ENCODE results near the gene ADGRE3. TPM values are rescaled to one million over a fixed set of nuclear protein-coding genes. Genes with fewer than 3 reads are reported as not detected.

ADGRE3 gene
- total RNA-seq, 1 donor from 2014 or later = not detected

- no peak overlapping the region for H3K4me2 ChIP-seq (ENCODE audit: low read length)
- H3K4me1 ChIP-seq (ENCODE audit: insufficient read depth, low read length) = no peaks in the 10 kb centered on the region
- DNase-seq (ENCODE audit: low read depth) (no peak), FAIRE-seq (no peak)
- no peaks in the 10 kb centered on the region for H3K4me1 Mint-ChIP-seq (ENCODE audit: low read depth, unreplicated experiment)
- H3K9me3 Mint-ChIP-seq (ENCODE audit: unreplicated experiment) = peaks cover 8% of the 10 kb centered on the region
- no peak overlapping the region for H3K4me3 Mint-ChIP-seq (ENCODE audit: unreplicated experiment)
- H3K9me3 ChIP-seq (ENCODE audit: insufficient read depth, low read depth, low read length) = no peaks in the 10 kb centered on the region
- no peaks in the 10 kb centered on the region for H3K79me2 ChIP-seq (ENCODE audit: insufficient read depth, low read length)
- H3K27ac Mint-ChIP-seq (ENCODE audit: unreplicated experiment) = no peak overlapping the region
- TF ChIP-seq, protein P1, sequence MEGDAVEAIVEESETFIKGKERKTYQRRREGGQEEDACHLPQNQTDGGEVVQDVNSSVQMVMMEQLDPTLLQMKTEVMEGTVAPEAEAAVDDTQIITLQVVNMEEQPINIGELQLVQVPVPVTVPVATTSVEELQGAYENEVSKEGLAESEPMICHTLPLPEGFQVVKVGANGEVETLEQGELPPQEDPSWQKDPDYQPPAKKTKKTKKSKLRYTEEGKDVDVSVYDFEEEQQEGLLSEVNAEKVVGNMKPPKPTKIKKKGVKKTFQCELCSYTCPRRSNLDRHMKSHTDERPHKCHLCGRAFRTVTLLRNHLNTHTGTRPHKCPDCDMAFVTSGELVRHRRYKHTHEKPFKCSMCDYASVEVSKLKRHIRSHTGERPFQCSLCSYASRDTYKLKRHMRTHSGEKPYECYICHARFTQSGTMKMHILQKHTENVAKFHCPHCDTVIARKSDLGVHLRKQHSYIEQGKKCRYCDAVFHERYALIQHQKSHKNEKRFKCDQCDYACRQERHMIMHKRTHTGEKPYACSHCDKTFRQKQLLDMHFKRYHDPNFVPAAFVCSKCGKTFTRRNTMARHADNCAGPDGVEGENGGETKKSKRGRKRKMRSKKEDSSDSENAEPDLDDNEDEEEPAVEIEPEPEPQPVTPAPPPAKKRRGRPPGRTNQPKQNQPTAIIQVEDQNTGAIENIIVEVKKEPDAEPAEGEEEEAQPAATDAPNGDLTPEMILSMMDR (IDR thresholded peaks at IDR 0.05; ENCODE audit: insufficient read depth, low read depth, low read length) = no peak
- TF ChIP-seq EZH2 (IDR thresholded peaks at IDR 0.05; ENCODE audit: insufficient read depth, low read length) = no peak
- H3K27me3 Mint-ChIP-seq (ENCODE audit: low read depth, unreplicated experiment) = peaks cover 4% of the 10 kb centered on the region
- H4K20me1 ChIP-seq (ENCODE audit: insufficient read depth, low read length) = no peaks in the 10 kb centered on the region
- H3K36me3 ChIP-seq (ENCODE audit: insufficient read depth, low read length) = no peaks in the 10 kb centered on the region
- H3K27ac ChIP-seq (ENCODE audit: low read depth, low read length) = no peak overlapping the region
- no peak overlapping the region for H3K4me3 ChIP-seq (ENCODE audit: insufficient read depth, low read depth, low read length)
- H3K36me3 Mint-ChIP-seq (ENCODE audit: low read depth, unreplicated experiment) = no peaks in the 10 kb centered on the region
- no peak overlapping the region for H2AFZ ChIP-seq (ENCODE audit: low read depth, low read length)
- H3K9ac ChIP-seq (ENCODE audit: low read length) = no peak overlapping the region
- H3K27me3 ChIP-seq (ENCODE audit: insufficient read depth, low read length) = no peaks in the 10 kb centered on the region
Measured at GRCh38 chr19:14611051-14611450, 63.6 kb downstream of the ADGRE3 start.

- Histone ChIP-seq H3K9me3 (ENCODE audit: insufficient read depth, low read depth, low read length) (no peaks in the 10 kb centered on the region), H3K27ac (ENCODE audit: low read depth, low read length) (no peak overlapping the region), H4K20me1 (ENCODE audit: insufficient read depth, low read length) (no peaks in the 10 kb centered on the region), H3K4me2 (ENCODE audit: low read length) (no peak overlapping the region), H3K36me3 (ENCODE audit: insufficient read depth, low read length) (no peaks in the 10 kb centered on the region), H3K4me3 (ENCODE audit: insufficient read depth, low read depth, low read length) (no peak overlapping the region), H3K79me2 (ENCODE audit: insufficient read depth, low read length) (no peaks in the 10 kb centered on the region), H3K4me1 (ENCODE audit: insufficient read depth, low read length) (no peaks in the 10 kb centered on the region), H3K27me3 (ENCODE audit: insufficient read depth, low read length) (no peaks in the 10 kb centered on the region), H3K9ac (ENCODE audit: low read length) (no peak overlapping the region), H2AFZ (ENCODE audit: low read depth, low read length) (no peak overlapping the region)
- no peaks in the 10 kb centered on the region for H3K36me3 Mint-ChIP-seq (ENCODE audit: low read depth, unreplicated experiment)
- H3K4me3 Mint-ChIP-seq (ENCODE audit: unreplicated experiment) = no peak overlapping the region
- DNase-seq (ENCODE audit: low read depth) (no peak), FAIRE-seq (no peak)
- no peaks in the 10 kb centered on the region for H3K4me1 Mint-ChIP-seq (ENCODE audit: low read depth, unreplicated experiment)
- peaks cover 4% of the 10 kb centered on the region for H3K27me3 Mint-ChIP-seq (ENCODE audit: low read depth, unreplicated experiment)
- TF ChIP-seq, protein P1 (IDR thresholded peaks at IDR 0.05; ENCODE audit: insufficient read depth, low read depth, low read length) = no peak
- no peak for TF ChIP-seq EZH2 (IDR thresholded peaks at IDR 0.05; ENCODE audit: insufficient read depth, low read length)
- peaks cover 10% of the 10 kb centered on the region for H3K9me3 Mint-ChIP-seq (ENCODE audit: unreplicated experiment)
- no peak overlapping the region for H3K27ac Mint-ChIP-seq (ENCODE audit: unreplicated experiment)
Measured at GRCh38 chr19:14606627-14607026, 68.0 kb downstream of the ADGRE3 start.

GRCh38 chr19:14603990-14604387, 70.7 kb downstream of the ADGRE3 start:
- Mint-ChIP-seq H3K4me1 (ENCODE audit: low read depth, unreplicated experiment) (no peaks in the 10 kb centered on the region), H3K27me3 (ENCODE audit: low read depth, unreplicated experiment) (no peaks in the 10 kb centered on the region), H3K9me3 (ENCODE audit: unreplicated experiment) (peaks cover 2% of the 10 kb centered on the region), H3K36me3 (ENCODE audit: low read depth, unreplicated experiment) (no peaks in the 10 kb centered on the region), H3K27ac (ENCODE audit: unreplicated experiment) (no peak overlapping the region), H3K4me3 (ENCODE audit: unreplicated experiment) (no peak overlapping the region)
- Histone ChIP-seq H3K79me2 (ENCODE audit: insufficient read depth, low read length) (no peaks in the 10 kb centered on the region), H3K36me3 (ENCODE audit: insufficient read depth, low read length) (no peaks in the 10 kb centered on the region), H3K4me1 (ENCODE audit: insufficient read depth, low read length) (no peaks in the 10 kb centered on the region), H3K27ac (ENCODE audit: low read depth, low read length) (no peak overlapping the region), H2AFZ (ENCODE audit: low read depth, low read length) (no peak overlapping the region), H3K27me3 (ENCODE audit: insufficient read depth, low read length) (no peaks in the 10 kb centered on the region), H3K9me3 (ENCODE audit: insufficient read depth, low read depth, low read length) (no peaks in the 10 kb centered on the region), H4K20me1 (ENCODE audit: insufficient read depth, low read length) (no peaks in the 10 kb centered on the region), H3K9ac (ENCODE audit: low read length) (no peak overlapping the region), H3K4me2 (ENCODE audit: low read length) (no peak overlapping the region), H3K4me3 (ENCODE audit: insufficient read depth, low read depth, low read length) (no peak overlapping the region)
- no peak for DNase-seq (ENCODE audit: low read depth)
- no peak for FAIRE-seq
- no peak for TF ChIP-seq EZH2 (IDR thresholded peaks at IDR 0.05; ENCODE audit: insufficient read depth, low read length)
- TF ChIP-seq, protein P1 (IDR thresholded peaks at IDR 0.05; ENCODE audit: insufficient read depth, low read depth, low read length) = no peak
